ENCODE measurements around the gene MEOX2. TPM values are rescaled to one million over a fixed set of nuclear protein-coding genes. Genes with fewer than 3 reads are reported as not detected.
A peak's percentile ranks its signal among the peaks of the same experiment; 100 is the strongest.

Gene MEOX2
- total and polyA plus RNA-seq, 4 donors, result 3.0 to 103 (median 13.6) TPM

DNA sequence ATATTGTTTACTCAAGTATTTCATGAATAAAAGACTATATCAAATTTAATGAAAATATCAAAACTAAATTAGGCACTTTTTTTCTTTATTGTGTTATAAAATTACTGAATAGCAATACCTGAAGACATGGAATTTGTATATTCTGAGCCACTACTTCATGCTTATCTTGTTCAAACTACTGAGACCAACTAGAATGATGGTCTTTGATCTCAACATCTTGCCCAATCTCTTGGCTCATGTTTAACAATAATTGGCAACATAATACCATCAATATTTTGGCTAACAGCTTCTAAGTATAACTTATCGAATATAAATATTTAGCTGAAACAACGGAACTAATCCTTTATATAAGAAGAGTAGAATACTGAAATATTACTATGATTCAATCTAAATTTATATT, 68.2 kb downstream of the MEOX2 start:
- ATAC-seq (ENCODE audit: insufficient read depth, low FRiP score), result no peak
- WGBS, 2 donors, result 90 to 93% methylated on average over 2 of the region's 2 CpGs
- TF ChIP-seq, protein P1, sequence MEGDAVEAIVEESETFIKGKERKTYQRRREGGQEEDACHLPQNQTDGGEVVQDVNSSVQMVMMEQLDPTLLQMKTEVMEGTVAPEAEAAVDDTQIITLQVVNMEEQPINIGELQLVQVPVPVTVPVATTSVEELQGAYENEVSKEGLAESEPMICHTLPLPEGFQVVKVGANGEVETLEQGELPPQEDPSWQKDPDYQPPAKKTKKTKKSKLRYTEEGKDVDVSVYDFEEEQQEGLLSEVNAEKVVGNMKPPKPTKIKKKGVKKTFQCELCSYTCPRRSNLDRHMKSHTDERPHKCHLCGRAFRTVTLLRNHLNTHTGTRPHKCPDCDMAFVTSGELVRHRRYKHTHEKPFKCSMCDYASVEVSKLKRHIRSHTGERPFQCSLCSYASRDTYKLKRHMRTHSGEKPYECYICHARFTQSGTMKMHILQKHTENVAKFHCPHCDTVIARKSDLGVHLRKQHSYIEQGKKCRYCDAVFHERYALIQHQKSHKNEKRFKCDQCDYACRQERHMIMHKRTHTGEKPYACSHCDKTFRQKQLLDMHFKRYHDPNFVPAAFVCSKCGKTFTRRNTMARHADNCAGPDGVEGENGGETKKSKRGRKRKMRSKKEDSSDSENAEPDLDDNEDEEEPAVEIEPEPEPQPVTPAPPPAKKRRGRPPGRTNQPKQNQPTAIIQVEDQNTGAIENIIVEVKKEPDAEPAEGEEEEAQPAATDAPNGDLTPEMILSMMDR (IDR thresholded peaks at IDR 0.05; ENCODE audit: control extremely low read depth, extremely low read depth), result no peak

DNA sequence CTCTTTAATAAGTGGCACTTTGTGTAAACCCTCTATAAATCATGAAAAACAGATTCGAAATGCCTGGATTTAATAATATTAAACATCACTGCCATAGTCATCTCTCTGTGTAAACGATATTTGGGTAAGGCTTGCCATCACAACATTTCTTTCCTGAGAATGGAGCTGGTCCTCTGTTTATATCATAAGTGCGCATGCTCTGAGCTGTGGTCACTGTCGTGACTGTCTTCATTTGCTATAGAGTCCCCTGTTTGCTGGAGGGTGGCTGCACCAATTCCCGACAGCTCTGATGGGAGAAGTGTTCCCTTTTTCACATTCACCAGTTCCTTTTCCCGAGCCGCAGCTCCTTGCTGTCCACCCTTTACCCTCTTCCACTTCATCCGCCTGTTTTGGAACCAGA, 74.3 kb downstream of the MEOX2 start:
- Histone ChIP-seq H3K27ac (ENCODE audit: low read depth in 1 of 2, low read length in 1 of 2) (no peak overlapping the region), H3K4me3 (no peak overlapping the region), H3K36me3 (ENCODE audit: control insufficient read depth in 4 of 4, insufficient read depth in 4 of 4, low read length in 4 of 4) (peaks cover 0 to 23% (median 8%) of the 10 kb centered on the region in 4 donors), H3K9ac (ENCODE audit: insufficient read depth in 1 of 2, low read length in 2 of 2) (no peak overlapping the region), H3K9me3 (ENCODE audit: control insufficient read depth in 4 of 4, insufficient read depth in 3 of 4, low read length in 3 of 4) (no peaks in the 10 kb centered on the region), H3K27me3 (ENCODE audit: control insufficient read depth in 3 of 3, insufficient read depth in 3 of 3, low read length in 2 of 3) (no peaks in the 10 kb centered on the region), H3K4me1 (ENCODE audit: control insufficient read depth in 5 of 5, insufficient read depth in 5 of 5, low read length in 5 of 5) (no peaks in the 10 kb centered on the region)
- TF ChIP-seq, protein P1 (IDR thresholded peaks at IDR 0.05; ENCODE audit: control extremely low read depth, extremely low read depth), result no peak
- no peak for ATAC-seq (ENCODE audit: insufficient read depth, low FRiP score)
- 85 to 91% methylated on average over 8 of the region's 8 CpGs for WGBS, 2 donors
- no peak for DNase-seq

More for the DNA sequence above, 68.2 kb downstream of the MEOX2 start:
- no peak overlapping the region for H3K9ac ChIP-seq (ENCODE audit: insufficient read depth in 1 of 2, low read length in 2 of 2)
- H3K27ac ChIP-seq (ENCODE audit: low read depth in 1 of 2, low read length in 1 of 2), result no peak overlapping the region
- H3K36me3 ChIP-seq (ENCODE audit: control insufficient read depth in 4 of 4, insufficient read depth in 4 of 4, low read length in 4 of 4), result peaks cover 0 to 14% (median 3%) of the 10 kb centered on the region in 4 donors
- peaks cover 0 to 5% (median 0%) of the 10 kb centered on the region in 3 donors for H3K27me3 ChIP-seq (ENCODE audit: control insufficient read depth in 3 of 3, insufficient read depth in 3 of 3, low read length in 2 of 3)
- no peak overlapping the region for H3K4me3 ChIP-seq
- DNase-seq, result no peak
- peaks cover 0 to 11% (median 0%) of the 10 kb centered on the region in 5 donors for H3K4me1 ChIP-seq (ENCODE audit: control insufficient read depth in 5 of 5, insufficient read depth in 5 of 5, low read length in 5 of 5)
- no peaks in the 10 kb centered on the region for H3K9me3 ChIP-seq (ENCODE audit: control insufficient read depth in 4 of 4, insufficient read depth in 3 of 4, low read length in 3 of 4)

DNA sequence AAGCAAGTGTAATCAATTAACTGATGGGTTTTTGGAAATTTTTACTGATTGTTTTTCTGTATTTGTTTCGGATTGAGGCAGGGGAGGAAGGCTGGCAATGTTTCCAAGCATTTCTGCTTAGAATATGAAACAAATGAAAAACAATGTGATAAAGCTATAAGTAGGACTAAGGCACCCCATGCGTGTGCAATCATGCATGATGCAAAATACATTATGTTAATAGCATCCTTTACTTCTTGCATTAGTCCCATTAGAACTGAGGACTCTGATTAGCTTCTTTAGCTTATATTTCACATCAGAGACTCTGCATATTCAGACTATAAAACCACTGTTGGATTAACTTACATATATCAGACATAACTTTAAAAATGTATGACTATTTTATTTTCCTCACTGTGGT, 76.0 kb downstream of the MEOX2 start:
- Histone ChIP-seq H3K9me3 (ENCODE audit: control insufficient read depth in 4 of 4, insufficient read depth in 3 of 4, low read length in 3 of 4) (no peaks in the 10 kb centered on the region), H3K36me3 (ENCODE audit: control insufficient read depth in 4 of 4, insufficient read depth in 4 of 4, low read length in 4 of 4) (peaks cover 0 to 23% (median 8%) of the 10 kb centered on the region in 4 donors), H3K4me3 (no peak overlapping the region), H3K4me1 (ENCODE audit: control insufficient read depth in 5 of 5, insufficient read depth in 5 of 5, low read length in 5 of 5) (no peaks in the 10 kb centered on the region), H3K27ac (ENCODE audit: low read depth in 1 of 2, low read length in 1 of 2) (no peak overlapping the region), H3K9ac (ENCODE audit: insufficient read depth in 1 of 2, low read length in 2 of 2) (no peak overlapping the region), H3K27me3 (ENCODE audit: control insufficient read depth in 3 of 3, insufficient read depth in 3 of 3, low read length in 2 of 3) (no peaks in the 10 kb centered on the region)
- WGBS, 2 donors, result 85 to 86% methylated on average over 2 of the region's 2 CpGs
- TF ChIP-seq, protein P1 (IDR thresholded peaks at IDR 0.05; ENCODE audit: control extremely low read depth, extremely low read depth), result no peak
- no peak for ATAC-seq (ENCODE audit: insufficient read depth, low FRiP score)
- DNase-seq, result peak in 1 of 3 donors; percentile 8

DNA sequence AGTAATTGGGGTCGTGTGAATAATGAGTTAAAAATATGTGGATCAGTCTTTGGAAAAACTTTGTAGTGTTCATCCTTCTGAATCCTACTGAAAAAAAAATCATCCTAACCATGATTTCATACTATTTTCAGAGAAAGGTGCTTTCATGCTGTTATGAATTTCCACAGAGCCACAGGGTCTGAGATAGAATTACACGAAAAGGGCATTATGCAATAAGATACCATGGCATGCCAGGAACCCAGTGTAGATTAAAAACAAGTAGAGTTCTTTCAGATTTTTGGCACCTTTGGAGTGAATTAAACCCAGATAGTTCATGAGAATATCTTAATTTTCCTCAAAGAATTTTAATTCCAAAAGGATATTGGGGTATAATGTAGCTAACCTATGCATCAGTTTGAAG, 77.2 kb downstream of the MEOX2 start:
- ATAC-seq (ENCODE audit: insufficient read depth, low FRiP score) (no peak), DNase-seq (peak in 1 of 3 donors; percentile 32)
- TF ChIP-seq, protein P1 (IDR thresholded peaks at IDR 0.05; ENCODE audit: control extremely low read depth, extremely low read depth), result no peak
- Histone ChIP-seq H3K9me3 (ENCODE audit: control insufficient read depth in 4 of 4, insufficient read depth in 3 of 4, low read length in 3 of 4) (no peaks in the 10 kb centered on the region), H3K27me3 (ENCODE audit: control insufficient read depth in 3 of 3, insufficient read depth in 3 of 3, low read length in 2 of 3) (no peaks in the 10 kb centered on the region), H3K4me1 (ENCODE audit: control insufficient read depth in 5 of 5, insufficient read depth in 5 of 5, low read length in 5 of 5) (no peaks in the 10 kb centered on the region), H3K36me3 (ENCODE audit: control insufficient read depth in 4 of 4, insufficient read depth in 4 of 4, low read length in 4 of 4) (peaks cover 0 to 23% (median 8%) of the 10 kb centered on the region in 4 donors), H3K9ac (ENCODE audit: insufficient read depth in 1 of 2, low read length in 2 of 2) (no peak overlapping the region), H3K4me3 (no peak overlapping the region), H3K27ac (ENCODE audit: low read depth in 1 of 2, low read length in 1 of 2) (no peak overlapping the region)
- WGBS, 2 donors, result 70 to 74% methylated on average over 2 of the region's 2 CpGs

Measured in lung (tissue), 12 donors.